ENCODE results near the gene MPP1. TPM values are rescaled to one million over a fixed set of nuclear protein-coding genes. Genes with fewer than 3 reads are reported as not detected.

The MPP1 gene
- total RNA-seq, 1 donor from 2014 or later: 65.3 TPM

- Histone ChIP-seq H3K27me3 (no peaks in the 10 kb centered on the region), H3K4me3 (peak overlapping the region; percentile 64 to 72), H3K9me3 (no peaks in the 10 kb centered on the region), H3K36me3 (no peaks in the 10 kb centered on the region), H3K27ac (peak overlapping the region; percentile 59 to 65), H3K4me1 (no peaks in the 10 kb centered on the region)
- no peak for DNase-seq (ENCODE audit: low spot score in 2 of 2)
- TF ChIP-seq CTCF (IDR thresholded peaks at IDR 0.05): no peak
- intact Hi-C loops (cut with DNase I): loop anchor here (1.0 kb wide), 1 partner anchor 42 kb away; no protein-coding TSS in a partner anchor
Measured at GRCh38 chrX:154805696-154806091, 409 bp upstream of the MPP1 start.

GRCh38 chrX:154804261-154804956 is 876 bp downstream of the MPP1 start:
- Histone ChIP-seq H3K4me1 (no peaks in the 10 kb centered on the region), H3K36me3 (no peaks in the 10 kb centered on the region), H3K27ac (peak overlapping the region; percentile 49 to 65), H3K4me3 (peak overlapping the region; percentile 64 to 72), H3K9me3 (no peaks in the 10 kb centered on the region), H3K27me3 (no peaks in the 10 kb centered on the region)
- no peak for DNase-seq (ENCODE audit: low spot score in 2 of 2)
- TF ChIP-seq CTCF (IDR thresholded peaks at IDR 0.05): no peak
- intact Hi-C loops (cut with DNase I): no loop called here

- Histone ChIP-seq H3K9me3 (no peaks in the 10 kb centered on the region), H3K4me3 (no peak overlapping the region), H3K36me3 (no peaks in the 10 kb centered on the region), H3K27ac (no peak overlapping the region), H3K4me1 (no peaks in the 10 kb centered on the region), H3K27me3 (no peaks in the 10 kb centered on the region)
- DNase-seq (ENCODE audit: low spot score in 2 of 2): no peak
- no peak for TF ChIP-seq CTCF (IDR thresholded peaks at IDR 0.05)
- intact Hi-C loops (cut with DNase I): no loop called here
Measured at GRCh38 chrX:154802947-154803346, 2.3 kb downstream of the MPP1 start.

GRCh38 chrX:154800478-154801210 is 4.6 kb downstream of the MPP1 start:
- peak overlapping the region in 1 of 2 donors; percentile 18 for H3K27ac ChIP-seq
- intact Hi-C loops (cut with DNase I): no loop called here
- DNase-seq (ENCODE audit: low spot score in 2 of 2): no peak
- TF ChIP-seq CTCF (IDR thresholded peaks at IDR 0.05): no peak
- H3K4me1 ChIP-seq: no peaks in the 10 kb centered on the region
- H3K4me3 ChIP-seq: no peak overlapping the region
- H3K27me3 ChIP-seq: no peaks in the 10 kb centered on the region
- no peaks in the 10 kb centered on the region for H3K36me3 ChIP-seq
- H3K9me3 ChIP-seq: no peaks in the 10 kb centered on the region

- no peak for DNase-seq (ENCODE audit: low spot score in 2 of 2)
- no peaks in the 10 kb centered on the region for H3K27me3 ChIP-seq
- no peaks in the 10 kb centered on the region for H3K36me3 ChIP-seq
- peak overlapping the region; percentile 31 to 45 for H3K27ac ChIP-seq
- no peak overlapping the region for H3K4me3 ChIP-seq
- no peaks in the 10 kb centered on the region for H3K9me3 ChIP-seq
- intact Hi-C loops (cut with DNase I): no loop called here
- no peak for TF ChIP-seq CTCF (IDR thresholded peaks at IDR 0.05)
- no peaks in the 10 kb centered on the region for H3K4me1 ChIP-seq
Measured at GRCh38 chrX:154799556-154800348, 5.5 kb downstream of the MPP1 start.
